T-cell (primary cell): Measurements from ENCODE around the gene ZNF236. TPM values are rescaled to one million over a fixed set of nuclear protein-coding genes. Genes with fewer than 3 reads are reported as not detected.

Experiments used
- ATAC-seq, 4 experiments: fragments of 200-7000 bp in 3 of 4; fragments of 150-1000 bp in 1 of 4; cut with Tn5 transposase; replicated peaks in 1 of 4; 1 replicate in 3 of 4; 2 replicates in 1 of 4; pipeline ENCODE4 v1.10.0; 2021; ENCODE audit warnings: moderate library complexity in 3 of 4, mild to moderate bottlenecking in 2 of 4, moderate number of reproducible peaks in 1 of 4
- CTCF ChIA-PET, 2 donors: fragments of 300-600 bp; sonication (Branson Sonifier 250); formaldehyde crosslinking; loops; one replicate each; lab custom pipeline; 2022; ENCODE audit warnings: antibody characterized with exemption in 2 of 2; lab: Charles Lee
- POLR2A ChIA-PET, 2 donors: fragments of 300-600 bp; sonication (Branson Sonifier 250); formaldehyde crosslinking; loops; one replicate each; lab custom pipeline; 2022; ENCODE audit warnings: antibody characterized with exemption in 2 of 2; lab: Charles Lee
- DNase-seq, 35 experiments: peaks; one replicate each; pipeline versions ENCODE4 v3.0.0 to v3.0.0-alpha.2; 2013 to 2023
- H3K27ac ChIP-seq: one replicate; pipeline ENCODE4 v1.5.1; 2013; ENCODE audit warnings: low read length
- H3K27me3 ChIP-seq, 2 experiments: replicated peaks in 1 of 2; 1 replicate in 1 of 2; 2 replicates in 1 of 2; pipeline versions ENCODE4 v1.6.1 to v1.7.0; 2013; ENCODE audit warnings: low read length in 1 of 2, mixed read lengths in 1 of 2; ENCODE audit not compliant: control insufficient read depth in 2 of 2, insufficient read depth in 2 of 2; ENCODE audit errors: extremely low read depth in 1 of 2
- H3K36me3 ChIP-seq, 2 donors: 1 replicate in 1 of 2; 2 replicates in 1 of 2; pipeline versions ENCODE4 v1.6.1 to v1.7.0; 2013; ENCODE audit warnings: low read length in 1 of 2; ENCODE audit not compliant: control insufficient read depth in 2 of 2, insufficient read depth in 1 of 2; ENCODE audit errors: extremely low read depth in 1 of 2
- H3K4me1 ChIP-seq, 2 experiments: 1 replicate in 1 of 2; 2 replicates in 1 of 2; pipeline versions ENCODE4 v1.6.1 to v1.7.0; 2013; ENCODE audit warnings: low read length in 2 of 2, mixed read lengths in 1 of 2; ENCODE audit not compliant: insufficient read depth in 2 of 2, control insufficient read depth in 1 of 2; ENCODE audit errors: extremely low read depth in 1 of 2
- H3K4me3 ChIP-seq, 2 donors: 1 replicate in 1 of 2; 2 replicates in 1 of 2; pipeline versions ENCODE4 v1.5.1 to v1.7.0; 2013; ENCODE audit warnings: mild to moderate bottlenecking in 2 of 2, low read length in 1 of 2, moderate library complexity in 1 of 2; ENCODE audit not compliant: control insufficient read depth in 1 of 2; ENCODE audit errors: extremely low read depth in 1 of 2
- H3K9me3 ChIP-seq: 2 replicates; pipeline ENCODE4 v1.7.0; 2013
- H3K27ac Mint-ChIP-seq, 2 donors: one replicate each; pipeline ENCODE4 v1.8.0; 2020 to 2021; ENCODE audit warnings: mild to moderate bottlenecking in 2 of 2, mixed read lengths in 2 of 2
- H3K27me3 Mint-ChIP-seq, 2 donors: one replicate each; pipeline ENCODE4 v1.8.0; 2021 to 2022; ENCODE audit warnings: mixed read lengths in 2 of 2
- H3K36me3 Mint-ChIP-seq: one replicate; pipeline ENCODE4 v1.8.0; 2021; ENCODE audit warnings: mixed read lengths
- H3K4me1 Mint-ChIP-seq, 3 donors: one replicate each; pipeline ENCODE4 v1.8.0; 2020 to 2022; ENCODE audit warnings: mixed read lengths in 3 of 3, mild to moderate bottlenecking in 1 of 3
- H3K4me3 Mint-ChIP-seq, 3 donors: one replicate each; pipeline ENCODE4 v1.8.0; 2020 to 2022; ENCODE audit warnings: mild to moderate bottlenecking in 3 of 3, mixed read lengths in 3 of 3, moderate library complexity in 3 of 3
- H3K9me3 Mint-ChIP-seq, 3 donors: one replicate each; pipeline ENCODE4 v1.8.0; 2020 to 2022; ENCODE audit warnings: mixed read lengths in 3 of 3
- WGBS: methylation state at CpG from one replicate; pipeline ENCODE4 v1.1.5; 2013; ENCODE audit warnings: missing lambda C conversion rate; ENCODE audit not compliant: insufficient coverage; 5-methylcytosine and 5-hydroxymethylcytosine counted together
- total RNA-seq, 35 experiments: library from RNA in 6 of 35; stranded (reverse) in 6 of 35; fragments of 120-200 nt in 1 of 35; gene quantifications; one replicate each; pipeline versions ENCODE4 v1.2.1 to v1.2.4 and lab custom pipeline; 2013 to 2026

ZNF236 gene
- total RNA-seq, 5 donors from 2014 or later (not counting 1 experiment from before 2014, with no cell fraction given): 24.6 to 33.3 (median 28.4) TPM

DNA sequence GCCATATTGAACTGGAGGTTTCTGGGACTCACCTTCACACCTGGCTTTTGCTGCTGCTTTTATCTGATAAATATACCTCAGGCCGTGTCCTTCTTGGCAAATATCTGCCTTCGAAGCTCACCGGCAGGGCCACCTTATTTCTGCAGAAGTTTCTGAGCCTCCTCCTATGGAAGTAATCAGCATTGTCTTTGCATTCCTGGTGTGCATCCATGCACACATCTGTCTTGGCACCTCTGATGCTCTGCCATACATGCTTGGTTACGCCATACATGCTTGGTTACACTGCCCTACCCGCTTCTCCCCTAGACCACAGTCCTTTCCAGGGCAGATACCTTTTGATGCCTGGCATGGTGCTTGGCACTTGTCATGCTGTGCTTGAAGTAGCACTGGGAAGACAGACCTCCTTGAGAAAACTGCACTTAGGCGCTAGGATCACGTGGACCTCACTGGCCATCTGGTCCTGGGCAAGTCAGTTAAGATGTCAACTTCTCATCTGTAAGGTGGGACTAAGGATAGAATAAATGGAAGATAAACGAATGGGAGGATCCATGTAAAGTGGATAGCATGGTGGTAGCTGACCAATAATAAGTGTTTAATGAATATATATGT, 66.8 kb downstream of the ZNF236 start:
- Mint-ChIP-seq H3K9me3 (no peaks in the 10 kb centered on the region), H3K27me3 (no peaks in the 10 kb centered on the region), H3K36me3 (peaks cover 60% of the 10 kb centered on the region), H3K27ac (no peak overlapping the region), H3K4me1 (peaks cover 0 to 7% (median 0%) of the 10 kb centered on the region in 3 donors), H3K4me3 (no peak overlapping the region)
- 97% methylated on average over 7 of the region's 8 CpGs for WGBS
- ChIA-PET CTCF (interaction anchor here in 1 of 2 donors (0.5 kb wide), 1 partner anchor 133 kb away, joined by 3 read pairs; no protein-coding TSS in a partner anchor), POLR2A (no interaction called here)
- H3K4me1 ChIP-seq: no peaks in the 10 kb centered on the region
- no peak overlapping the region for H3K4me3 ChIP-seq
- ATAC-seq: no peak
- no peak overlapping the region for H3K27ac ChIP-seq
- DNase-seq: no peak
- peaks cover 15 to 38% of the 10 kb centered on the region in 2 donors for H3K36me3 ChIP-seq
- no peaks in the 10 kb centered on the region for H3K27me3 ChIP-seq
- H3K9me3 ChIP-seq: no peaks in the 10 kb centered on the region

DNA sequence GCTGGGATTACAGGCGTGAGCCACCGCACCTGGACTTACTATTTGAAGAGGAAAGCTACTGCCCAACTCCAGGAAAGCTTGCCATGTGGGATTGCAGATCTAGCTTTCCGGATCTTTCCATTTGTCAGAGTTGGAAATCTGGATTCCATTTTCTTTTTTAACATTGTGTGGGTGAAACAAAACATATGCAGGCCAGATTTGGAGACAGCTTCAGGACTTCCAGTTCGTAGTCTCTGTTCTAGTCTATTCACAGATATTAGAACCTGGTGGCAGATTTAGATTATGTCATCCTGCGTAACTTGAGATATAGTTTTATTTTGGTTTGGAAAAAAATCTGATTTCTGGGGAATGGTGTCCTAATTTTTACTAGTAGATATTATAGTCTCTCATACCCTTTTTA, 70.5 kb downstream of the ZNF236 start:
- Histone ChIP-seq H3K4me3 (no peak overlapping the region), H3K27ac (no peak overlapping the region), H3K4me1 (no peaks in the 10 kb centered on the region), H3K27me3 (no peaks in the 10 kb centered on the region), H3K36me3 (peaks cover 24 to 40% of the 10 kb centered on the region in 2 donors), H3K9me3 (no peaks in the 10 kb centered on the region)
- ATAC-seq: no peak
- CTCF ChIA-PET: no interaction called here
- POLR2A ChIA-PET: interaction anchor here in 1 of 2 donors (0.5 kb wide), 1 partner anchor 210 kb away, joined by 3 read pairs; no protein-coding TSS in a partner anchor
- H3K4me3 Mint-ChIP-seq: no peak overlapping the region
- peaks cover 0 to 7% (median 0%) of the 10 kb centered on the region in 3 donors for H3K4me1 Mint-ChIP-seq
- H3K27ac Mint-ChIP-seq: no peak overlapping the region
- H3K27me3 Mint-ChIP-seq: no peaks in the 10 kb centered on the region
- peaks cover 56% of the 10 kb centered on the region for H3K36me3 Mint-ChIP-seq
- no peaks in the 10 kb centered on the region for H3K9me3 Mint-ChIP-seq
- 96% methylated on average over 2 of the region's 5 CpGs for WGBS
- DNase-seq: no peak

DNA sequence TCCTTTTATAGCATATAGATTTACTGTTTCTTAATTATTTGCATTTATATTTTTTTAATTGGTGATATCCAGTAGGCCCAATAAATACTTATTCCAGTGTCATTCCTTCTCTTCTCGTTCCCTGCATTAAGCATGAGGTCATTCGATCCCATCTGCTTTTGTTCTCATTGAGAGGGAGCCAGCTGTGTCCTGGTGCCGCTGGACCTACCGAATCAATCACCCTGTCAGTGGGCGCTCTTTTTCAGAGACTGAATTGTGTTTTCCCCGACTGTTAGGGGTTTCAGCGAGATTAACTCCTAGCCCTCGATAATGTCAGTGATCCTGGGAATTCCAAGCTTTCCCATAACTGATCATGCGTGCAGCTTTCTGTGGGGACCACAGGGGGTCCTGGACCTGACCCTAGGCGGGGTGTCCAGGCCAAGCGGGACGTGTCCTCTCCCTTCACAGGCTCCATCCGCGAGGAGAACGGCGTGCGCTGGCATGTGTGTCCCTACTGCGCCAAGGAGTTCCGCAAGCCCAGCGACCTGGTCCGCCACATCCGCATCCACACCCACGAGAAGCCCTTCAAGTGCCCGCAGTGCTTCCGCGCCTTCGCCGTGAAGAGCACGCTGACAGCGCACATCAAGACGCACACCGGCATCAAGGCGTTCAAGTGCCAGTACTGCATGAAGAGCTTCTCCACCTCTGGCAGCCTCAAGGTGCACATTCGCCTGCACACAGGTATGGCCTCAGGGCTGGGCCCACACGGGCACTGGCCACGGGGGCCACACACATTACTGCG, 72.4 kb downstream of the ZNF236 start:
- H3K9me3 Mint-ChIP-seq: no peaks in the 10 kb centered on the region
- no peak overlapping the region for H3K27ac Mint-ChIP-seq
- 97% methylated on average over 37 of the region's 37 CpGs for WGBS
- Histone ChIP-seq H3K4me3 (no peak overlapping the region), H3K27ac (no peak overlapping the region), H3K4me1 (no peaks in the 10 kb centered on the region), H3K27me3 (no peaks in the 10 kb centered on the region), H3K9me3 (no peaks in the 10 kb centered on the region), H3K36me3 (peaks cover 16 to 48% of the 10 kb centered on the region in 2 donors)
- no peak overlapping the region for H3K4me3 Mint-ChIP-seq
- CTCF ChIA-PET: no interaction called here
- DNase-seq (no peak), ATAC-seq (no peak)
- POLR2A ChIA-PET: no interaction called here
- peaks cover 59% of the 10 kb centered on the region for H3K36me3 Mint-ChIP-seq
- H3K27me3 Mint-ChIP-seq: no peaks in the 10 kb centered on the region
- no peaks in the 10 kb centered on the region for H3K4me1 Mint-ChIP-seq

DNA sequence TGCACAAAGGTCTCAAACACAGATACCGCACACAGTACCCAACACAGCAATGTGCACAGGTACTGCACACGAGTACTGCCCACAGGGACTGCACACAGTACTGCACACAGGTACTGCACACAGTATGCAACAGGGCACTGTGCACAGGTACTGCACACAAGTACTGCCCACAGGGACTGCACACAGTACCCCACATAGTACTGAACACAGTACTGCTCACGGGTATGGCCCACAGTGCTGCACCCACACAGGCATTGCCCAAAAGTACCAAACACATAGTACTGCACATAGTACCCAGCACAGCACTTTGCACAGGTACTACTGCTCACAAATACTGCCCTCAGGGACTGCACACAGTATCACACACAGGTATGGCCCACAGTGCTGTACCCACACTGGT, 73.1 kb downstream of the ZNF236 start:
- no peak overlapping the region for H3K27ac ChIP-seq
- H3K36me3 ChIP-seq: peaks cover 16 to 48% of the 10 kb centered on the region in 2 donors
- H3K4me3 Mint-ChIP-seq: no peak overlapping the region
- H3K27me3 Mint-ChIP-seq: no peaks in the 10 kb centered on the region
- DNase-seq (no peak), ATAC-seq (no peak)
- H3K4me3 ChIP-seq: no peak overlapping the region
- H3K9me3 ChIP-seq: no peaks in the 10 kb centered on the region
- H3K9me3 Mint-ChIP-seq: no peaks in the 10 kb centered on the region
- no peak overlapping the region for H3K27ac Mint-ChIP-seq
- ChIA-PET CTCF (no interaction called here), POLR2A (no interaction called here)
- H3K36me3 Mint-ChIP-seq: peaks cover 56% of the 10 kb centered on the region
- WGBS: 100% methylated on average over 3 of the region's 3 CpGs
- no peaks in the 10 kb centered on the region for H3K4me1 Mint-ChIP-seq
- no peaks in the 10 kb centered on the region for H3K4me1 ChIP-seq
- H3K27me3 ChIP-seq: no peaks in the 10 kb centered on the region

DNA sequence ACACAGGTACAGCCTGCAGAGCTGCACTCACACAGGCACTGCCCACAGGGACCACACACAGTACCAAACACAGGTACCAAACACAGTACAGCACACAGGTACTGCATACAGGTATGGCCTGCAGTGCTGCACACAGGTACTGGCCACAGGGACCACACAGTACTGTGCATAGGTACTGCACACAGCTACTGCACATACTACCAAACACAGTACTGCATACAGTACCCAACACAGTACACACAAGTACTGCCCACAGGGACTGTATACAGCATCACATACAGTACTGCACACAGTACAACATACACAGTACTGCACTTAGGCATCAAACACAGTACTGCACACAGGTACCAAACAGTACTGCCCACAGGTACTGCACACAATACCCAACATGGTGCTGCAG, 74.3 kb downstream of the ZNF236 start:
- ChIA-PET POLR2A (no interaction called here), CTCF (no interaction called here)
- Histone ChIP-seq H3K36me3 (peaks cover 16 to 51% of the 10 kb centered on the region in 2 donors), H3K9me3 (no peaks in the 10 kb centered on the region), H3K27ac (no peak overlapping the region), H3K4me3 (no peak overlapping the region), H3K27me3 (no peaks in the 10 kb centered on the region), H3K4me1 (no peaks in the 10 kb centered on the region)
- no peak for ATAC-seq
- Mint-ChIP-seq H3K36me3 (peaks cover 56% of the 10 kb centered on the region), H3K4me1 (no peaks in the 10 kb centered on the region), H3K4me3 (no peak overlapping the region), H3K27ac (no peak overlapping the region), H3K27me3 (no peaks in the 10 kb centered on the region), H3K9me3 (no peaks in the 10 kb centered on the region)
- DNase-seq: no peak

DNA sequence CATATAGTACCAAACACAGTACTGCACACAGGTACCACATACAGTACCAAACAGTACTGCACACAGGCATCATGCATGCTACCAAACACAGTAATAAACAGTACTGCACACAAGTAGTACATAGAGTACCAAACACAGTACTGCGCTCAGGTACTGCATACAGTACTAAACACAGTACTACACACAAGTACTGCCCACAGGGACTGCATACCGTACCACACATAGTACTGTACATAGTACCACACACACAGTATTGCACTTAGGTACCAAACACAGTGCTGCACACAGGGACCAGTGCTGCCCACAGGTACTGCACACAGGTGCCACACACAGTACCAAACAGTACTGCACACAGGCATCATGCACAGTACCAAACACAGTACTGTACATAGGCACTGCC, 74.9 kb downstream of the ZNF236 start:
- Histone ChIP-seq H3K36me3 (peaks cover 16 to 56% of the 10 kb centered on the region in 2 donors), H3K4me1 (no peaks in the 10 kb centered on the region), H3K27me3 (no peaks in the 10 kb centered on the region), H3K9me3 (no peaks in the 10 kb centered on the region), H3K27ac (no peak overlapping the region), H3K4me3 (no peak overlapping the region)
- peaks cover 59% of the 10 kb centered on the region for H3K36me3 Mint-ChIP-seq
- H3K4me1 Mint-ChIP-seq: no peaks in the 10 kb centered on the region
- H3K9me3 Mint-ChIP-seq: no peaks in the 10 kb centered on the region
- H3K27me3 Mint-ChIP-seq: no peaks in the 10 kb centered on the region
- POLR2A ChIA-PET: no interaction called here
- no peak overlapping the region for H3K27ac Mint-ChIP-seq
- no peak for DNase-seq
- 100% methylated on average over 2 of the region's 2 CpGs for WGBS
- CTCF ChIA-PET: no interaction called here
- no peak overlapping the region for H3K4me3 Mint-ChIP-seq
- no peak for ATAC-seq
